SK-N-SH treated with all-trans-retinoic acid at 6 μM for 48 hours (cell line): ENCODE data around the gene PTPRG.
A peak's percentile ranks its signal among the peaks of the same experiment; 100 is the strongest.

ENCODE experiments used
- ATAC-seq: fragments of 200-7000 bp; cut with Tn5 transposase; 3 replicates; pipeline ENCODE4 v1.9.1; 2020; ENCODE audit warnings: mild to moderate bottlenecking, moderate library complexity
- BACH2 ChIP-seq: fragments of 250-450 bp; sonication (Bioruptor Pico); IDR thresholded peaks from 2 replicates; pipeline ENCODE4 v1.9.0; 2021; ENCODE audit warnings: mild to moderate bottlenecking, borderline replicate concordance
- CSDC2 ChIP-seq: fragments of 250-450 bp; sonication (Bioruptor Pico); IDR thresholded peaks from 2 replicates; pipeline ENCODE4 v1.5.0; 2020; ENCODE audit warnings: mild to moderate bottlenecking, moderate library complexity
- ESRRG ChIP-seq: fragments of 250-450 bp; sonication (Bioruptor Pico); IDR thresholded peaks from 2 replicates; pipeline ENCODE4 v1.6.1; 2021; ENCODE audit warnings: mild to moderate bottlenecking
- GLIS3 ChIP-seq: fragments of 250-450 bp; sonication (Bioruptor Pico); IDR thresholded peaks from 2 replicates; pipeline ENCODE4 v1.5.0; 2020; ENCODE audit warnings: mild to moderate bottlenecking, moderate library complexity
- ISL1 ChIP-seq: fragments of 250-450 bp; sonication (Bioruptor Pico); IDR thresholded peaks from 2 replicates; pipeline ENCODE4 v2.1.2; 2022; ENCODE audit warnings: mild to moderate bottlenecking, moderate library complexity
- OSR1 ChIP-seq: fragments of 250-450 bp; sonication (Bioruptor Pico); IDR thresholded peaks from 2 replicates; pipeline ENCODE4 v1.8.0; 2022; ENCODE audit warnings: moderate library complexity, mild to moderate bottlenecking, inconsistent platforms
- RARB ChIP-seq: fragments of 250-450 bp; sonication (Bioruptor Pico); IDR thresholded peaks from 2 replicates; pipeline ENCODE4 v1.8.0; 2021; ENCODE audit warnings: mild to moderate bottlenecking, moderate library complexity
- TCF4 ChIP-seq: fragments of 250-450 bp; sonication (Bioruptor Pico); IDR thresholded peaks from 2 replicates; pipeline ENCODE4 v1.8.0; 2021; ENCODE audit warnings: mild to moderate bottlenecking, moderate library complexity, borderline replicate concordance
- TOX ChIP-seq: fragments of 250-450 bp; sonication (Bioruptor Pico); IDR thresholded peaks from 2 replicates; pipeline ENCODE4 v1.8.0; 2021; ENCODE audit warnings: mild to moderate bottlenecking, moderate library complexity, borderline replicate concordance
- ZC3H10 ChIP-seq: fragments of 250-450 bp; sonication (Bioruptor Pico); IDR thresholded peaks from 2 replicates; pipeline ENCODE4 v1.5.1; 2021; ENCODE audit warnings: mild to moderate bottlenecking, moderate library complexity
- ZFP3 ChIP-seq: fragments of 250-450 bp; sonication (Bioruptor Pico); IDR thresholded peaks from 2 replicates; pipeline ENCODE4 v1.5.0; 2020; ENCODE audit warnings: mild to moderate bottlenecking, moderate library complexity
- ZFP30 ChIP-seq: fragments of 450-650 bp; formaldehyde crosslinking; IDR thresholded peaks from 2 replicates; pipeline ENCODE4 v1.5.0; 2022; ENCODE audit warnings: mild to moderate bottlenecking, moderate library complexity
- ZNF565 ChIP-seq: fragments of 450-650 bp; formaldehyde crosslinking; conservative IDR thresholded peaks from 2 replicates; pipeline ENCODE4 v1.5.0; 2020; ENCODE audit warnings: low read depth, mild to moderate bottlenecking, moderate library complexity
- ZNF70 ChIP-seq: fragments of 450-650 bp; formaldehyde crosslinking; IDR thresholded peaks from 2 replicates; pipeline ENCODE4 v1.5.0; 2020; ENCODE audit warnings: mild to moderate bottlenecking, moderate library complexity
- ZNF8 ChIP-seq: fragments of 450-650 bp; formaldehyde crosslinking; IDR thresholded peaks from 2 replicates; pipeline ENCODE4 v1.5.0; 2020; ENCODE audit warnings: mild to moderate bottlenecking, moderate library complexity
- TF ChIP-seq, protein P1 (sequence below): fragments of 250-450 bp; sonication (Bioruptor Pico); IDR thresholded peaks from 2 replicates; pipeline ENCODE4 v1.5.0; 2020; ENCODE audit warnings: mild to moderate bottlenecking, moderate library complexity
- TF ChIP-seq, protein P2 (sequence below): fragments of 250-450 bp; sonication (Bioruptor Pico); IDR thresholded peaks from 2 replicates; pipeline ENCODE4 v1.5.1; 2020; ENCODE audit warnings: low read depth, mild to moderate bottlenecking, moderate library complexity

Gene PTPRG

DNA sequence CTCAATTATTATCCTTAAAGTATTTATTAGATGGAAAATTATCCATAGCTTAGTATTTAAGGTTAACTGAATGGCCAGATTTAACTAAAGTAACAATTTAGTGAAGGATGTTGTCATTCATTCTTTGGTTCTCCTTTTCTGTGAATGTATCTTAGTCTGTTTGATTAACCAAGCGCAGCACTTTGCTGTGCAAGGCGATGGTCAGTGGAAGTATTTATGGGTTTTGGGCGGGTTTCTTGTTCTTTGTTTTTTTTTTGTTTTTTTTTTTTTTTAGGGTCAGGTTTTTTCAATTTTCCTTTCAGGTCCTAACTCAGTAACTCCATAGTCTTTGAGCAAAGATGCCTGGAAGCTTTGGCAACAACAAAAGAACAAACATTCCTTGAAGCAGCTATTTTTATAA, 328.8 kb downstream of the PTPRG start:
- TF ChIP-seq ESRRG: no peak
- TF ChIP-seq ZC3H10 (CRISPR knock-in tag): no peak
- TF ChIP-seq, protein P1, sequence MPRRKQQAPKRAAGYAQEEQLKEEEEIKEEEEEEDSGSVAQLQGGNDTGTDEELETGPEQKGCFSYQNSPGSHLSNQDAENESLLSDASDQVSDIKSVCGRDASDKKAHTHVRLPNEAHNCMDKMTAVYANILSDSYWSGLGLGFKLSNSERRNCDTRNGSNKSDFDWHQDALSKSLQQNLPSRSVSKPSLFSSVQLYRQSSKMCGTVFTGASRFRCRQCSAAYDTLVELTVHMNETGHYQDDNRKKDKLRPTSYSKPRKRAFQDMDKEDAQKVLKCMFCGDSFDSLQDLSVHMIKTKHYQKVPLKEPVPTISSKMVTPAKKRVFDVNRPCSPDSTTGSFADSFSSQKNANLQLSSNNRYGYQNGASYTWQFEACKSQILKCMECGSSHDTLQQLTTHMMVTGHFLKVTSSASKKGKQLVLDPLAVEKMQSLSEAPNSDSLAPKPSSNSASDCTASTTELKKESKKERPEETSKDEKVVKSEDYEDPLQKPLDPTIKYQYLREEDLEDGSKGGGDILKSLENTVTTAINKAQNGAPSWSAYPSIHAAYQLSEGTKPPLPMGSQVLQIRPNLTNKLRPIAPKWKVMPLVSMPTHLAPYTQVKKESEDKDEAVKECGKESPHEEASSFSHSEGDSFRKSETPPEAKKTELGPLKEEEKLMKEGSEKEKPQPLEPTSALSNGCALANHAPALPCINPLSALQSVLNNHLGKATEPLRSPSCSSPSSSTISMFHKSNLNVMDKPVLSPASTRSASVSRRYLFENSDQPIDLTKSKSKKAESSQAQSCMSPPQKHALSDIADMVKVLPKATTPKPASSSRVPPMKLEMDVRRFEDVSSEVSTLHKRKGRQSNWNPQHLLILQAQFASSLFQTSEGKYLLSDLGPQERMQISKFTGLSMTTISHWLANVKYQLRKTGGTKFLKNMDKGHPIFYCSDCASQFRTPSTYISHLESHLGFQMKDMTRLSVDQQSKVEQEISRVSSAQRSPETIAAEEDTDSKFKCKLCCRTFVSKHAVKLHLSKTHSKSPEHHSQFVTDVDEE (CRISPR knock-in tag): no peak
- TF ChIP-seq, protein P2, sequence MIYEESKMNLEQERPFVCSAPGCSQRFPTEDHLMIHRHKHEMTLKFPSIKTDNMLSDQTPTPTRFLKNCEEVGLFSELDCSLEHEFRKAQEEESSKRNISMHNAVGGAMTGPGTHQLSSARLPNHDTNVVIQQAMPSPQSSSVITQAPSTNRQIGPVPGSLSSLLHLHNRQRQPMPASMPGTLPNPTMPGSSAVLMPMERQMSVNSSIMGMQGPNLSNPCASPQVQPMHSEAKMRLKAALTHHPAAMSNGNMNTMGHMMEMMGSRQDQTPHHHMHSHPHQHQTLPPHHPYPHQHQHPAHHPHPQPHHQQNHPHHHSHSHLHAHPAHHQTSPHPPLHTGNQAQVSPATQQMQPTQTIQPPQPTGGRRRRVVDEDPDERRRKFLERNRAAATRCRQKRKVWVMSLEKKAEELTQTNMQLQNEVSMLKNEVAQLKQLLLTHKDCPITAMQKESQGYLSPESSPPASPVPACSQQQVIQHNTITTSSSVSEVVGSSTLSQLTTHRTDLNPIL (CRISPR knock-in tag): no peak
- TF ChIP-seq GLIS3 (CRISPR knock-in tag): no peak
- no peak for TF ChIP-seq RARB (CRISPR knock-in tag)
- no peak for TF ChIP-seq ZFP30
- no peak for TF ChIP-seq ZNF70
- ATAC-seq: no peak

DNA sequence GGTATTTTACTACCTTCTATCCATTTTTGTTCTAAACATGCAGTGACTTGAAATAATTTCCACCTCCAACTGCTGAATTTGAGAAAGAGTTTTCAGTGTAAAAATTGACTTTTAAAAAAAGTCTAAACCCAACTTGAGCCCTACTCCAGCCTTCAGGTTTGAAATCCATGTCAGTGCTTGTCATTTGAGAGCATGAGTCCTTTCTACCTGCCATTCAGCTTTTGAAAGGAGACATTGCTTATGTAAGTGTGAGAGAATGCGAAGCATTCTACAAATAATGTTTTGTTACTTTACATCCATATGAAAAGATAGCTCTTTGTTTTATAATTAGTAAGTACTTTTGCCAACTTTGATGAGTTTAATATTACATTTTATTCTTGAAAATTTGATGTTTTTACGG, 329.2 kb downstream of the PTPRG start:
- TF ChIP-seq, protein P2 (CRISPR knock-in tag): no peak
- no peak for TF ChIP-seq ZFP3 (CRISPR knock-in tag)
- TF ChIP-seq ESRRG: no peak

DNA sequence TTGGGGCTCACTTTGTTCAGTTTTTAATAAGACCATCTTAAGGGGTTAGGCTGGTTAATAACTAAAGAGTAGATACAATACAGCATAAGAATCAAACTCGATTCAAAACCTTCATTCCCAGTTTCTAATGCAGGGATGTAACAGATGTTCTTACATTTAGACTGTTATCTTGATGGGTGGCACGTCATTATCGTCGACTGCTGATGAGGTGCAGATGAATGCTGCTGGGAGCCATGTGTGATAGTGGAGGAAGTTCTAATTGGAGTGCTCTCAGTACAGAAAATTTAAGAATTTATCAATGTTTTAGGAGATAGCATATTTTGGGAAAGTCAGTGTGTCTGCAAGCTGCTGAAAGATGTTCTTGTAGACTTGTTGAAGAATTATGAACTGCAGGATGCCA, 331.5 kb downstream of the PTPRG start:
- TF ChIP-seq BACH2 (CRISPR knock-in tag) (no peak), TCF4 (CRISPR knock-in tag) (peak; percentile 58; the same call in 1 of the 2 replicates)
- TF ChIP-seq, protein P1 (CRISPR knock-in tag): 0 out of 2 replicates have a peak, but pooled peaks have one; percentile 31
- no peak for ATAC-seq

More for the DNA sequence above, 329.2 kb downstream of the PTPRG start:
- no peak for ATAC-seq

DNA sequence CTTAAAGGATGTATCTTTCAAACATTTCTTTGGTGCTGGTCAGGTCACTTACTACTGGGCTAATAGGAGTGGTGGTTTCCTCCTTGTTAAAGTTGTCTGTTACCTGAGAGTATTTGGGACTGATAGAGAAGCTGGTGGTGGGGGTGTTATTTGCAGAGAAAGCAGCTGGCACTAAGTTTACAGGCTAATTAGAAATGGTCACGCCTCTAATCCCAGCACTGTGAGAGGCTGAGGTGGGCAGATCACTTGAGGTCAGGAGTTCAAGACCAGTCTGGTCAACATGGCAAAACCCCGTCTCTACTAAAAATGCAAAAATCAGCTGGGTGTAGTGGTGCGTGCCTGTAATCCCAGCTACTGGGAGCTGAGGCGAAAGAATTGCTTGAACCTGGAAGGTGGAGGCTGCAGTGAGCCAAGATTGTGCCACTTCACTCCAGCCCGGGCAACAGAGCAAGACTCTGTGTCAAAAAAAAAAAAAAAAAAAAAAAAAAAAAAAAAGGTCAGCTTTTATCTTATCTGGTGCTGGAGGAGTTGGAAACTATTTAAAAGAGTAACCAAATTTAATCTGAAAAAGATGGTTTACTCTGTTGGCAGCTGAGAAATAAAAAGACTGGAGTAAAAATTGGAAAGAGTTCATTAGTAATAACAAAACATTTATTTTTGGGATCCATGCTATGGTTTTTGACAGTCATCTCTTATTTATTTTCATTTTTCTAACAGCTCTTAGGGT, 332.6 kb downstream of the PTPRG start:
- no peak for ATAC-seq
- TF ChIP-seq TOX (CRISPR knock-in tag) (no peak), GLIS3 (CRISPR knock-in tag) (no peak), CSDC2 (CRISPR knock-in tag) (no peak), ZNF565 (CRISPR knock-in tag) (no peak), ESRRG (no peak), OSR1 (CRISPR knock-in tag) (no peak), RARB (CRISPR knock-in tag) (no peak), ISL1 (CRISPR knock-in tag) (no peak), ZNF70 (no peak), ZNF8 (CRISPR knock-in tag) (no peak), ZFP30 (no peak)
- TF ChIP-seq, protein P2 (CRISPR knock-in tag): no peak
